ENCODE results near the gene HYAL2.

HYAL2 gene

DNA sequence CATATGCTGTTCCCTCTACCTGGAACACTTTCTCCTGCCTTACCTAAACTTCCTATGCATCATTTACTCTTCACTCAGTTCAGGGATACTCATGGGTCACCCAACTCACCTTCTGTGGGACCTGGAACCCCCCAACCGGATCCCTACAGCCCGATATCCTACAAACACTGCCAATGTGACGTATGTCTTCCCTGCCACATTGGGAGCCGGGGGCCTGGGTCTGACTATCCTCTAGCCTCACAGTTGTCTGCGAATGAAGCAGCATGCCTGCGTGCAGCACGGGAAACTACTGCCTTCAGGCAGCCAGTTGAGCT lies 27.6 kb upstream of the HYAL2 start:
- Histone ChIP-seq H3K27ac (ENCODE audit: extremely low read depth, low read depth, low read length) (peak overlapping the region; percentile 40; the same call in 1 of the 2 replicates), H3K4me3 (ENCODE audit: low read depth, low read length) (peak overlapping the region; percentile 72), H3K4me1 (ENCODE audit: control insufficient read depth, insufficient read depth, low read length) (peaks cover 4% of the 10 kb centered on the region; the same call in 1 of the 2 replicates), H3K36me3 (ENCODE audit: control insufficient read depth in 2 of 2, insufficient read depth in 1 of 2, low read length in 2 of 2) (peaks cover 0 to 61% of the 10 kb centered on the region in 2 experiments; a peak in 1 of 3 replicates), H3K9me3 (ENCODE audit: control insufficient read depth, insufficient read depth, low read depth, low read length) (no peaks in the 10 kb centered on the region)
- TF ChIP-seq ZNF416 (tag by site-specific recombination; IDR thresholded peaks at IDR 0.05) (no peak), ZBTB1 (tag by site-specific recombination; IDR thresholded peaks at IDR 0.05) (no peak), WT1 (tag by site-specific recombination; IDR thresholded peaks at IDR 0.05) (no peak), ZNF670 (tag by site-specific recombination; IDR thresholded peaks at IDR 0.05; ENCODE audit: low read depth) (no peak), ZNF23 (tag by site-specific recombination; IDR thresholded peaks at IDR 0.05; ENCODE audit: borderline replicate concordance) (no peak), ZNF292 (tag by site-specific recombination; IDR thresholded peaks at IDR 0.05; ENCODE audit: borderline replicate concordance, low read depth) (no peak), ZNF585B (tag by site-specific recombination; IDR thresholded peaks at IDR 0.05) (no peak), ZNF175 (tag by site-specific recombination; IDR thresholded peaks at IDR 0.05) (no peak), ZBTB17 (tag by site-specific recombination; IDR thresholded peaks at IDR 0.05) (no peak)
- TF ChIP-seq, protein P1, sequence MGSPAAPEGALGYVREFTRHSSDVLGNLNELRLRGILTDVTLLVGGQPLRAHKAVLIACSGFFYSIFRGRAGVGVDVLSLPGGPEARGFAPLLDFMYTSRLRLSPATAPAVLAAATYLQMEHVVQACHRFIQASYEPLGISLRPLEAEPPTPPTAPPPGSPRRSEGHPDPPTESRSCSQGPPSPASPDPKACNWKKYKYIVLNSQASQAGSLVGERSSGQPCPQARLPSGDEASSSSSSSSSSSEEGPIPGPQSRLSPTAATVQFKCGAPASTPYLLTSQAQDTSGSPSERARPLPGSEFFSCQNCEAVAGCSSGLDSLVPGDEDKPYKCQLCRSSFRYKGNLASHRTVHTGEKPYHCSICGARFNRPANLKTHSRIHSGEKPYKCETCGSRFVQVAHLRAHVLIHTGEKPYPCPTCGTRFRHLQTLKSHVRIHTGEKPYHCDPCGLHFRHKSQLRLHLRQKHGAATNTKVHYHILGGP (tag by site-specific recombination; IDR thresholded peaks at IDR 0.05), result no peak
- TF ChIP-seq, protein P2, sequence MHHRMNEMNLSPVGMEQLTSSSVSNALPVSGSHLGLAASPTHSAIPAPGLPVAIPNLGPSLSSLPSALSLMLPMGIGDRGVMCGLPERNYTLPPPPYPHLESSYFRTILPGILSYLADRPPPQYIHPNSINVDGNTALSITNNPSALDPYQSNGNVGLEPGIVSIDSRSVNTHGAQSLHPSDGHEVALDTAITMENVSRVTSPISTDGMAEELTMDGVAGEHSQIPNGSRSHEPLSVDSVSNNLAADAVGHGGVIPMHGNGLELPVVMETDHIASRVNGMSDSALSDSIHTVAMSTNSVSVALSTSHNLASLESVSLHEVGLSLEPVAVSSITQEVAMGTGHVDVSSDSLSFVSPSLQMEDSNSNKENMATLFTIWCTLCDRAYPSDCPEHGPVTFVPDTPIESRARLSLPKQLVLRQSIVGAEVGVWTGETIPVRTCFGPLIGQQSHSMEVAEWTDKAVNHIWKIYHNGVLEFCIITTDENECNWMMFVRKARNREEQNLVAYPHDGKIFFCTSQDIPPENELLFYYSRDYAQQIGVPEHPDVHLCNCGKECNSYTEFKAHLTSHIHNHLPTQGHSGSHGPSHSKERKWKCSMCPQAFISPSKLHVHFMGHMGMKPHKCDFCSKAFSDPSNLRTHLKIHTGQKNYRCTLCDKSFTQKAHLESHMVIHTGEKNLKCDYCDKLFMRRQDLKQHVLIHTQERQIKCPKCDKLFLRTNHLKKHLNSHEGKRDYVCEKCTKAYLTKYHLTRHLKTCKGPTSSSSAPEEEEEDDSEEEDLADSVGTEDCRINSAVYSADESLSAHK (tag by site-specific recombination; IDR thresholded peaks at IDR 0.05), result no peak
- TF ChIP-seq, protein P3, sequence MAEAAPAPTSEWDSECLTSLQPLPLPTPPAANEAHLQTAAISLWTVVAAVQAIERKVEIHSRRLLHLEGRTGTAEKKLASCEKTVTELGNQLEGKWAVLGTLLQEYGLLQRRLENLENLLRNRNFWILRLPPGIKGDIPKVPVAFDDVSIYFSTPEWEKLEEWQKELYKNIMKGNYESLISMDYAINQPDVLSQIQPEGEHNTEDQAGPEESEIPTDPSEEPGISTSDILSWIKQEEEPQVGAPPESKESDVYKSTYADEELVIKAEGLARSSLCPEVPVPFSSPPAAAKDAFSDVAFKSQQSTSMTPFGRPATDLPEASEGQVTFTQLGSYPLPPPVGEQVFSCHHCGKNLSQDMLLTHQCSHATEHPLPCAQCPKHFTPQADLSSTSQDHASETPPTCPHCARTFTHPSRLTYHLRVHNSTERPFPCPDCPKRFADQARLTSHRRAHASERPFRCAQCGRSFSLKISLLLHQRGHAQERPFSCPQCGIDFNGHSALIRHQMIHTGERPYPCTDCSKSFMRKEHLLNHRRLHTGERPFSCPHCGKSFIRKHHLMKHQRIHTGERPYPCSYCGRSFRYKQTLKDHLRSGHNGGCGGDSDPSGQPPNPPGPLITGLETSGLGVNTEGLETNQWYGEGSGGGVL (tag by site-specific recombination; IDR thresholded peaks at IDR 0.05), result no peak
- TF ChIP-seq, protein P4, sequence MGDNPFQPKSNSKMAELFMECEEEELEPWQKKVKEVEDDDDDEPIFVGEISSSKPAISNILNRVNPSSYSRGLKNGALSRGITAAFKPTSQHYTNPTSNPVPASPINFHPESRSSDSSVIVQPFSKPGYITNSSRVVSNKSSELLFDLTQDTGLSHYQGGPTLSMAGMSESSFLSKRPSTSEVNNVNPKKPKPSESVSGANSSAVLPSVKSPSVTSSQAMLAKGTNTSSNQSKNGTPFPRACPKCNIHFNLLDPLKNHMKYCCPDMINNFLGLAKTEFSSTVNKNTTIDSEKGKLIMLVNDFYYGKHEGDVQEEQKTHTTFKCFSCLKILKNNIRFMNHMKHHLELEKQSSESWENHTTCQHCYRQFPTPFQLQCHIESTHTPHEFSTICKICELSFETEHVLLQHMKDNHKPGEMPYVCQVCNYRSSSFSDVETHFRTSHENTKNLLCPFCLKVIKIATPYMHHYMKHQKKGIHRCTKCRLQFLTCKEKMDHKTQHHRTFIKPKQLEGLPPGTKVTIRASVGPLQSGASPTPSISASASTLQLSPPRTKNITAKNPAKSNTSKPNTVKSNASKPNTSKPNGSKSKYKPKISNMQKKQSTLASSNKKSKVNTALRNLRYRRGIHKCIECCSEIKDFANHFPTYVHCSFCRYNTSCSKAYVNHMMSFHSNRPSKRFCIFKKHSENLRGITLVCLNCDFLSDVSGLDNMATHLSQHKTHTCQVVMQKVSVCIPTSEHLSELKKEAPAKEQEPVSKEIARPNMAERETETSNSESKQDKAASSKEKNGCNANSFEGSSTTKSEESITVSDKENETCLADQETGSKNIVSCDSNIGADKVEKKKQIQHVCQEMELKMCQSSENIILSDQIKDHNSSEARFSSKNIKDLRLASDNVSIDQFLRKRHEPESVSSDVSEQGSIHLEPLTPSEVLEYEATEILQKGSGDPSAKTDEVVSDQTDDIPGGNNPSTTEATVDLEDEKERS (tag by site-specific recombination; IDR thresholded peaks at IDR 0.05), result no peak
- TF ChIP-seq, protein P5, sequence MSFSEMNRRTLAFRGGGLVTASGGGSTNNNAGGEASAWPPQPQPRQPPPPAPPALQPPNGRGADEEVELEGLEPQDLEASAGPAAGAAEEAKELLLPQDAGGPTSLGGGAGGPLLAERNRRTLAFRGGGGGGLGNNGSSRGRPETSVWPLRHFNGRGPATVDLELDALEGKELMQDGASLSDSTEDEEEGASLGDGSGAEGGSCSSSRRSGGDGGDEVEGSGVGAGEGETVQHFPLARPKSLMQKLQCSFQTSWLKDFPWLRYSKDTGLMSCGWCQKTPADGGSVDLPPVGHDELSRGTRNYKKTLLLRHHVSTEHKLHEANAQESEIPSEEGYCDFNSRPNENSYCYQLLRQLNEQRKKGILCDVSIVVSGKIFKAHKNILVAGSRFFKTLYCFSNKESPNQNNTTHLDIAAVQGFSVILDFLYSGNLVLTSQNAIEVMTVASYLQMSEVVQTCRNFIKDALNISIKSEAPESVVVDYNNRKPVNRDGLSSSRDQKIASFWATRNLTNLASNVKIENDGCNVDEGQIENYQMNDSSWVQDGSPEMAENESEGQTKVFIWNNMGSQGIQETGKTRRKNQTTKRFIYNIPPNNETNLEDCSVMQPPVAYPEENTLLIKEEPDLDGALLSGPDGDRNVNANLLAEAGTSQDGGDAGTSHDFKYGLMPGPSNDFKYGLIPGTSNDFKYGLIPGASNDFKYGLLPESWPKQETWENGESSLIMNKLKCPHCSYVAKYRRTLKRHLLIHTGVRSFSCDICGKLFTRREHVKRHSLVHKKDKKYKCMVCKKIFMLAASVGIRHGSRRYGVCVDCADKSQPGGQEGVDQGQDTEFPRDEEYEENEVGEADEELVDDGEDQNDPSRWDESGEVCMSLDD (tag by site-specific recombination; IDR thresholded peaks at IDR 0.05), result no peak
- TF ChIP-seq, protein P6, sequence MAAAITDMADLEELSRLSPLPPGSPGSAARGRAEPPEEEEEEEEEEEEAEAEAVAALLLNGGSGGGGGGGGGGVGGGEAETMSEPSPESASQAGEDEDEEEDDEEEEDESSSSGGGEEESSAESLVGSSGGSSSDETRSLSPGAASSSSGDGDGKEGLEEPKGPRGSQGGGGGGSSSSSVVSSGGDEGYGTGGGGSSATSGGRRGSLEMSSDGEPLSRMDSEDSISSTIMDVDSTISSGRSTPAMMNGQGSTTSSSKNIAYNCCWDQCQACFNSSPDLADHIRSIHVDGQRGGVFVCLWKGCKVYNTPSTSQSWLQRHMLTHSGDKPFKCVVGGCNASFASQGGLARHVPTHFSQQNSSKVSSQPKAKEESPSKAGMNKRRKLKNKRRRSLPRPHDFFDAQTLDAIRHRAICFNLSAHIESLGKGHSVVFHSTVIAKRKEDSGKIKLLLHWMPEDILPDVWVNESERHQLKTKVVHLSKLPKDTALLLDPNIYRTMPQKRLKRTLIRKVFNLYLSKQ (tag by site-specific recombination; IDR thresholded peaks at IDR 0.05; ENCODE audit: borderline replicate concordance), result no peak
- CTCF ChIA-PET, result interaction anchor here (0.5 to 5.3 kb wide), 6 partner anchors 89 to 265 kb away, joined by 3 to 27 read pairs (median 3); no protein-coding TSS in a partner anchor
- POLR2A ChIA-PET, result interaction anchor here (0.5 to 5.3 kb wide), 10 partner anchors 11 to 266 kb away, joined by 3 to 51 read pairs (median 4); partner anchors contain the start of genes HEMK1, HYAL3, NAA80 and TUSC2
